ENCODE measurements around the gene MYO16. TPM values are rescaled to one million over a fixed set of nuclear protein-coding genes. Genes with fewer than 3 reads are reported as not detected.

The MYO16 gene
- total RNA-seq, 1 experiment from 2014 or later, result 0.36 TPM

GRCh38 chr13:108700422-108701170 is 71.2 kb downstream of the MYO16 start:
- no peaks in the 10 kb centered on the region for H3K27me3 ChIP-seq
- no peak overlapping the region for H3K4me3 ChIP-seq
- DNase-seq, result peak; percentile 88
- peaks cover 18% of the 10 kb centered on the region for H3K9me3 ChIP-seq
- H3K36me3 ChIP-seq, result no peaks in the 10 kb centered on the region

- Histone ChIP-seq H3K36me3 (no peaks in the 10 kb centered on the region), H3K9me3 (peaks cover 18% of the 10 kb centered on the region), H3K4me3 (no peak overlapping the region), H3K27me3 (no peaks in the 10 kb centered on the region)
- no peak for DNase-seq
These were observed 72.8 kb downstream of the MYO16 start for GRCh38 chr13:108702171-108702570.

GRCh38 chr13:108705031-108705430 is 75.6 kb downstream of the MYO16 start:
- no peaks in the 10 kb centered on the region for H3K36me3 ChIP-seq
- no peak overlapping the region for H3K4me3 ChIP-seq
- no peak for DNase-seq
- H3K9me3 ChIP-seq, result peaks cover 18% of the 10 kb centered on the region
- H3K27me3 ChIP-seq, result no peaks in the 10 kb centered on the region

GRCh38 chr13:108707584-108707983 is 78.2 kb downstream of the MYO16 start:
- no peak overlapping the region for H3K4me3 ChIP-seq
- no peaks in the 10 kb centered on the region for H3K36me3 ChIP-seq
- no peak for DNase-seq
- no peaks in the 10 kb centered on the region for H3K27me3 ChIP-seq
- H3K9me3 ChIP-seq, result peaks cover 4% of the 10 kb centered on the region; the same call in 1 of the 2 replicates

GRCh38 chr13:108708921-108709320 is 79.5 kb downstream of the MYO16 start:
- Histone ChIP-seq H3K36me3 (no peaks in the 10 kb centered on the region), H3K4me3 (peak overlapping the region; percentile 20; the same call in 1 of the 2 replicates), H3K27me3 (no peaks in the 10 kb centered on the region), H3K9me3 (peaks cover under 1% of the 10 kb centered on the region; the same call in 1 of the 2 replicates)
- no peak for DNase-seq

GRCh38 chr13:108711386-108711785 is 82.0 kb downstream of the MYO16 start:
- no peak for DNase-seq
- Histone ChIP-seq H3K9me3 (no peaks in the 10 kb centered on the region), H3K27me3 (no peaks in the 10 kb centered on the region), H3K36me3 (no peaks in the 10 kb centered on the region), H3K4me3 (no peak overlapping the region)

GRCh38 chr13:108725471-108725870 is 96.1 kb downstream of the MYO16 start:
- no peak for DNase-seq
- Histone ChIP-seq H3K4me3 (no peak overlapping the region), H3K27me3 (no peaks in the 10 kb centered on the region), H3K36me3 (no peaks in the 10 kb centered on the region), H3K9me3 (no peaks in the 10 kb centered on the region)

GRCh38 chr13:108728370-108728769 is 99.0 kb downstream of the MYO16 start:
- Histone ChIP-seq H3K27me3 (no peaks in the 10 kb centered on the region), H3K4me3 (no peak overlapping the region), H3K9me3 (no peaks in the 10 kb centered on the region), H3K36me3 (no peaks in the 10 kb centered on the region)
- DNase-seq, result no peak

- DNase-seq, result no peak
- H3K36me3 ChIP-seq, result no peaks in the 10 kb centered on the region
- no peaks in the 10 kb centered on the region for H3K27me3 ChIP-seq
- no peaks in the 10 kb centered on the region for H3K9me3 ChIP-seq
- H3K4me3 ChIP-seq, result no peak overlapping the region
These were observed 103.7 kb downstream of the MYO16 start for GRCh38 chr13:108733022-108733560.

- Histone ChIP-seq H3K27me3 (no peaks in the 10 kb centered on the region), H3K9me3 (no peaks in the 10 kb centered on the region), H3K36me3 (no peaks in the 10 kb centered on the region), H3K4me3 (no peak overlapping the region)
- DNase-seq, result no peak
These were observed 105.3 kb downstream of the MYO16 start for GRCh38 chr13:108734676-108735075.

- H3K4me3 ChIP-seq, result no peak overlapping the region
- peaks cover 5% of the 10 kb centered on the region for H3K9me3 ChIP-seq
- H3K27me3 ChIP-seq, result no peaks in the 10 kb centered on the region
- H3K36me3 ChIP-seq, result no peaks in the 10 kb centered on the region
- DNase-seq, result no peak
These were observed 112.5 kb downstream of the MYO16 start for GRCh38 chr13:108741930-108742329.

- no peaks in the 10 kb centered on the region for H3K27me3 ChIP-seq
- H3K36me3 ChIP-seq, result no peaks in the 10 kb centered on the region
- no peak for DNase-seq
- H3K9me3 ChIP-seq, result peaks cover 7% of the 10 kb centered on the region
- H3K4me3 ChIP-seq, result no peak overlapping the region
These were observed 113.5 kb downstream of the MYO16 start for GRCh38 chr13:108742701-108743451.

GRCh38 chr13:108743522-108743921 is 114.1 kb downstream of the MYO16 start:
- H3K9me3 ChIP-seq, result peaks cover 7% of the 10 kb centered on the region
- no peak for DNase-seq

GRCh38 chr13:108747843-108748242 is 118.4 kb downstream of the MYO16 start:
- no peak overlapping the region for H3K4me3 ChIP-seq
- H3K36me3 ChIP-seq, result no peaks in the 10 kb centered on the region
- DNase-seq, result no peak
- peaks cover 7% of the 10 kb centered on the region for H3K9me3 ChIP-seq
- no peaks in the 10 kb centered on the region for H3K27me3 ChIP-seq

More at GRCh38 chr13:108743522-108743921, 114.1 kb downstream of the MYO16 start:
- Histone ChIP-seq H3K4me3 (no peak overlapping the region), H3K36me3 (no peaks in the 10 kb centered on the region), H3K27me3 (no peaks in the 10 kb centered on the region)

- H3K27me3 ChIP-seq, result no peaks in the 10 kb centered on the region
- H3K36me3 ChIP-seq, result no peaks in the 10 kb centered on the region
- no peak for DNase-seq
- H3K9me3 ChIP-seq, result no peaks in the 10 kb centered on the region; the same call in 1 of the 2 replicates
- no peak overlapping the region for H3K4me3 ChIP-seq
These were observed 122.9 kb downstream of the MYO16 start for GRCh38 chr13:108752276-108752675.

GRCh38 chr13:108755083-108755482 is 125.7 kb downstream of the MYO16 start:
- Histone ChIP-seq H3K36me3 (no peaks in the 10 kb centered on the region), H3K4me3 (no peak overlapping the region), H3K9me3 (no peaks in the 10 kb centered on the region), H3K27me3 (no peaks in the 10 kb centered on the region)
- DNase-seq, result no peak

- DNase-seq, result no peak
- Histone ChIP-seq H3K27me3 (no peaks in the 10 kb centered on the region), H3K4me3 (no peak overlapping the region), H3K9me3 (no peaks in the 10 kb centered on the region; the same call in 1 of the 2 replicates), H3K36me3 (no peaks in the 10 kb centered on the region)
These were observed 130.7 kb downstream of the MYO16 start for GRCh38 chr13:108760129-108760528.
